WTC11 (cell line): Measurements from ENCODE around the gene SLC2A4. TPM values are rescaled to one million over a fixed set of nuclear protein-coding genes. Genes with fewer than 3 reads are reported as not detected.

ENCODE experiments used
- ATAC-seq: fragments of 200-7000 bp; cut with Tn5 transposase; 2 replicates; pipeline ENCODE4 v1.10.0; 2021; ENCODE audit warnings: mild to moderate bottlenecking, moderate library complexity
- CTCF ChIA-PET: fragments of 300-600 bp; sonication (Branson Sonifier 250); formaldehyde crosslinking; loops from one replicate; lab custom pipeline; 2021; ENCODE audit warnings: antibody characterized with exemption; lab: Charles Lee
- POLR2A ChIA-PET: fragments of 350-600 bp; sonication (Branson Sonifier 250); formaldehyde crosslinking; loops from one replicate; lab custom pipeline; 2021; ENCODE audit warnings: antibody characterized with exemption; lab: Charles Lee
- DNase-seq: peaks from one replicate; pipeline ENCODE4 v3.0.0; 2021; ENCODE audit warnings: low spot score
- H3K27ac Mint-ChIP-seq: 2 replicates; pipeline ENCODE4 v1.8.0; 2021; ENCODE audit warnings: mixed read lengths
- H3K27me3 Mint-ChIP-seq: 2 replicates; pipeline ENCODE4 v1.8.0; 2021; ENCODE audit warnings: low read depth, mild to moderate bottlenecking, moderate library complexity, mixed read lengths
- H3K36me3 Mint-ChIP-seq: 2 replicates; pipeline ENCODE4 v1.8.0; 2021; ENCODE audit warnings: mixed read lengths
- H3K4me1 Mint-ChIP-seq: 2 replicates; pipeline ENCODE4 v1.8.0; 2022; ENCODE audit warnings: mixed read lengths
- H3K4me3 Mint-ChIP-seq: 2 replicates; pipeline ENCODE4 v1.8.0; 2021; ENCODE audit warnings: mild to moderate bottlenecking, moderate library complexity, mixed read lengths
- H3K9me3 Mint-ChIP-seq: 2 replicates; pipeline ENCODE4 v1.8.0; 2021; ENCODE audit warnings: mixed read lengths
- CDX4 ChIP-seq: fragments of 250-450 bp; sonication (Bioruptor Pico); IDR thresholded peaks from 2 replicates; pipeline ENCODE4 v1.9.0; 2021; ENCODE audit warnings: moderate library complexity, mild to moderate bottlenecking, inconsistent platforms, borderline replicate concordance
- CREM ChIP-seq: sonication (generic); formaldehyde crosslinking; IDR thresholded peaks from 2 replicates; pipeline ENCODE4 v1.8.1; 2022; ENCODE audit warnings: mild to moderate bottlenecking, missing genetic modification reagents, moderate library complexity
- E2F1 ChIP-seq: sonication (generic); formaldehyde crosslinking; IDR thresholded peaks from 2 replicates; pipeline ENCODE4 v1.8.0; 2022; ENCODE audit warnings: mild to moderate bottlenecking, missing genetic modification reagents
- ELF4 ChIP-seq: sonication (generic); formaldehyde crosslinking; IDR thresholded peaks from 2 replicates; pipeline ENCODE4 v1.8.1; 2022; ENCODE audit warnings: low read depth, mild to moderate bottlenecking, moderate library complexity, missing genetic modification reagents
- GTF2I ChIP-seq: fragments of 250-450 bp; sonication (Bioruptor Pico); conservative IDR thresholded peaks from 2 replicates; pipeline ENCODE4 v1.4.0; 2021; ENCODE audit warnings: mild to moderate bottlenecking
- IRF1 ChIP-seq: sonication (generic); formaldehyde crosslinking; IDR thresholded peaks from 2 replicates; pipeline ENCODE4 v1.8.0; 2023; ENCODE audit warnings: missing genetic modification reagents
- JUN ChIP-seq: sonication (generic); formaldehyde crosslinking; IDR thresholded peaks from 2 replicates; pipeline ENCODE4 v1.8.0; 2023; ENCODE audit warnings: mild to moderate bottlenecking, missing genetic modification reagents
- MXD4 ChIP-seq: fragments of 250-450 bp; sonication (Bioruptor Pico); IDR thresholded peaks from 2 replicates; pipeline ENCODE4 v1.8.0; 2021; ENCODE audit warnings: mild to moderate bottlenecking, moderate library complexity, borderline replicate concordance
- NFATC4 ChIP-seq: fragments of 250-450 bp; sonication (Bioruptor Pico); IDR thresholded peaks from 2 replicates; pipeline ENCODE4 v1.9.0; 2021; ENCODE audit warnings: mild to moderate bottlenecking
- NR1H2 ChIP-seq: sonication (generic); formaldehyde crosslinking; IDR thresholded peaks from 2 replicates; pipeline ENCODE4 v1.9.0; 2021; ENCODE audit warnings: mild to moderate bottlenecking, moderate library complexity, missing genetic modification reagents
- PRDM15 ChIP-seq: sonication (generic); formaldehyde crosslinking; IDR thresholded peaks from 2 replicates; pipeline ENCODE4 v1.8.0; 2022; ENCODE audit warnings: missing genetic modification reagents
- SP1 ChIP-seq: sonication (generic); formaldehyde crosslinking; conservative IDR thresholded peaks from 2 replicates; pipeline ENCODE4 v1.8.1; 2022; ENCODE audit warnings: missing genetic modification reagents
- TCF7 ChIP-seq: sonication (generic); formaldehyde crosslinking; IDR thresholded peaks from 2 replicates; pipeline ENCODE4 v1.8.0; 2022; ENCODE audit warnings: mild to moderate bottlenecking, low read depth, missing genetic modification reagents, moderate library complexity
- ZNF396 ChIP-seq: fragments of 250-450 bp; sonication (Bioruptor Pico); IDR thresholded peaks from 2 replicates; pipeline ENCODE4 v1.8.0; 2021; ENCODE audit warnings: mild to moderate bottlenecking, moderate library complexity, borderline replicate concordance
- total RNA-seq: library from RNA; stranded (reverse); gene quantifications from 3 replicates; pipeline ENCODE4 v1.2.3, GENCODE V29; 2021
- TF ChIP-seq, protein P1 (sequence below): sonication (generic); formaldehyde crosslinking; IDR thresholded peaks from 2 replicates; pipeline ENCODE4 v1.8.1; 2023; ENCODE audit warnings: mild to moderate bottlenecking, missing genetic modification reagents
- TF ChIP-seq, protein P2 (sequence below): sonication (generic); formaldehyde crosslinking; IDR thresholded peaks from 2 replicates; pipeline ENCODE4 v1.8.1; 2023; ENCODE audit warnings: mild to moderate bottlenecking, missing genetic modification reagents, moderate library complexity
- TF ChIP-seq, protein P3 (sequence below): sonication (generic); formaldehyde crosslinking; IDR thresholded peaks from 2 replicates; pipeline ENCODE4 v1.8.0; 2022; ENCODE audit warnings: mild to moderate bottlenecking, missing genetic modification reagents
- TF ChIP-seq, protein P4 (sequence below): sonication (generic); formaldehyde crosslinking; IDR thresholded peaks from 2 replicates; pipeline ENCODE4 v1.8.0; 2022; ENCODE audit warnings: mild to moderate bottlenecking, missing genetic modification reagents

Gene SLC2A4
- total RNA-seq, 1 experiment from 2014 or later, result 6.4 TPM

DNA sequence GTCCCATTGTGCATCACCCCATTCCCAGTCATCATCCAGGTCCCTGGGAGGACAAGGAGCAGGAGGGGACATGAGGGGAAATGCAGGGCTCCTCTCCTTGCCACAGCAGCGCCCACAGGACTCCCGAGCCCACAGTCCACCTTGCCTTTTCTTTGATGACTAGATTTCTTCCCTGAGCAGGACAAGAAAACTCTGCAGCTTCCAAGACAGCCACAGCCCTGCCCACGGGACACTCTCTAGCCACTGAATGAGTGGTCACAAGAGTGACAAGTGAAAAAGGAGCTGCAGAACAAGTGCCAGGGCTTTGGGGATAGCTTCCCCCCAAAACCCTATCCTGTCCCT is 42.9 kb downstream of the SLC2A4 start:
- POLR2A ChIA-PET, result interaction anchor here (0.6 to 1.4 kb wide), 2 partner anchors 19 to 326 kb away, joined by 3 read pairs; no protein-coding TSS in a partner anchor

GRCh38 chr17:7325031-7325528 is 43.6 kb downstream of the SLC2A4 start:
- H3K4me3 Mint-ChIP-seq, result no peak overlapping the region
- no peak overlapping the region for H3K27ac Mint-ChIP-seq
- DNase-seq (no peak), ATAC-seq (no peak)
- H3K36me3 Mint-ChIP-seq, result peaks cover 43% of the 10 kb centered on the region
- peaks cover 12% of the 10 kb centered on the region for H3K4me1 Mint-ChIP-seq
- POLR2A ChIA-PET, result no interaction called here
- H3K9me3 Mint-ChIP-seq, result no peaks in the 10 kb centered on the region
- H3K27me3 Mint-ChIP-seq, result no peaks in the 10 kb centered on the region
- CTCF ChIA-PET, result interaction anchor here (0.8 to 2.3 kb wide), 4 partner anchors 11 to 235 kb away, joined by 3 to 12 read pairs (median 6); partner anchors contain the start of gene ACAP1
- TF ChIP-seq CDX4 (CRISPR knock-in tag) (no peak), CREM (CRISPR knock-in tag) (no peak), ZNF396 (CRISPR knock-in tag) (no peak), JUN (no peak), IRF1 (CRISPR knock-in tag) (no peak), ELF4 (CRISPR knock-in tag) (no peak), GTF2I (CRISPR knock-in tag) (no peak), NR1H2 (CRISPR knock-in tag) (no peak), MXD4 (no peak), SP1 (CRISPR knock-in tag) (no peak), PRDM15 (CRISPR knock-in tag) (no peak)
- TF ChIP-seq, protein P1, sequence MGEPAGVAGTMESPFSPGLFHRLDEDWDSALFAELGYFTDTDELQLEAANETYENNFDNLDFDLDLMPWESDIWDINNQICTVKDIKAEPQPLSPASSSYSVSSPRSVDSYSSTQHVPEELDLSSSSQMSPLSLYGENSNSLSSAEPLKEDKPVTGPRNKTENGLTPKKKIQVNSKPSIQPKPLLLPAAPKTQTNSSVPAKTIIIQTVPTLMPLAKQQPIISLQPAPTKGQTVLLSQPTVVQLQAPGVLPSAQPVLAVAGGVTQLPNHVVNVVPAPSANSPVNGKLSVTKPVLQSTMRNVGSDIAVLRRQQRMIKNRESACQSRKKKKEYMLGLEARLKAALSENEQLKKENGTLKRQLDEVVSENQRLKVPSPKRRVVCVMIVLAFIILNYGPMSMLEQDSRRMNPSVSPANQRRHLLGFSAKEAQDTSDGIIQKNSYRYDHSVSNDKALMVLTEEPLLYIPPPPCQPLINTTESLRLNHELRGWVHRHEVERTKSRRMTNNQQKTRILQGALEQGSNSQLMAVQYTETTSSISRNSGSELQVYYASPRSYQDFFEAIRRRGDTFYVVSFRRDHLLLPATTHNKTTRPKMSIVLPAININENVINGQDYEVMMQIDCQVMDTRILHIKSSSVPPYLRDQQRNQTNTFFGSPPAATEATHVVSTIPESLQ (CRISPR knock-in tag), result no peak
- TF ChIP-seq, protein P2, sequence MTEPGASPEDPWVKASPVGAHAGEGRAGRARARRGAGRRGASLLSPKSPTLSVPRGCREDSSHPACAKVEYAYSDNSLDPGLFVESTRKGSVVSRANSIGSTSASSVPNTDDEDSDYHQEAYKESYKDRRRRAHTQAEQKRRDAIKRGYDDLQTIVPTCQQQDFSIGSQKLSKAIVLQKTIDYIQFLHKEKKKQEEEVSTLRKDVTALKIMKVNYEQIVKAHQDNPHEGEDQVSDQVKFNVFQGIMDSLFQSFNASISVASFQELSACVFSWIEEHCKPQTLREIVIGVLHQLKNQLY (CRISPR knock-in tag), result no peak

More for the DNA sequence above, 42.9 kb downstream of the SLC2A4 start:
- TF ChIP-seq JUN (no peak), E2F1 (CRISPR knock-in tag) (no peak), TCF7 (CRISPR knock-in tag) (no peak), NFATC4 (CRISPR knock-in tag) (no peak), IRF1 (CRISPR knock-in tag) (peak; percentile 36; the same call in 1 of the 2 replicates)
- TF ChIP-seq, protein P3, sequence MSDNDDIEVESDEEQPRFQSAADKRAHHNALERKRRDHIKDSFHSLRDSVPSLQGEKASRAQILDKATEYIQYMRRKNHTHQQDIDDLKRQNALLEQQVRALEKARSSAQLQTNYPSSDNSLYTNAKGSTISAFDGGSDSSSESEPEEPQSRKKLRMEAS (CRISPR knock-in tag), result 0 out of 2 replicates have a peak, but pooled peaks have one; percentile 18
- TF ChIP-seq, protein P4, sequence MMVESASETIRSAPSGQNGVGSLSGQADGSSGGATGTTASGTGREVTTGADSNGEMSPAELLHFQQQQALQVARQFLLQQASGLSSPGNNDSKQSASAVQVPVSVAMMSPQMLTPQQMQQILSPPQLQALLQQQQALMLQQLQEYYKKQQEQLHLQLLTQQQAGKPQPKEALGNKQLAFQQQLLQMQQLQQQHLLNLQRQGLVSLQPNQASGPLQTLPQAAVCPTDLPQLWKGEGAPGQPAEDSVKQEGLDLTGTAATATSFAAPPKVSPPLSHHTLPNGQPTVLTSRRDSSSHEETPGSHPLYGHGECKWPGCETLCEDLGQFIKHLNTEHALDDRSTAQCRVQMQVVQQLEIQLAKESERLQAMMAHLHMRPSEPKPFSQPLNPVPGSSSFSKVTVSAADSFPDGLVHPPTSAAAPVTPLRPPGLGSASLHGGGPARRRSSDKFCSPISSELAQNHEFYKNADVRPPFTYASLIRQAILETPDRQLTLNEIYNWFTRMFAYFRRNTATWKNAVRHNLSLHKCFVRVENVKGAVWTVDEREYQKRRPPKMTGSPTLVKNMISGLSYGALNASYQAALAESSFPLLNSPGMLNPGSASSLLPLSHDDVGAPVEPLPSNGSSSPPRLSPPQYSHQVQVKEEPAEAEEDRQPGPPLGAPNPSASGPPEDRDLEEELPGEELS (CRISPR knock-in tag), result 0 out of 2 replicates have a peak, but pooled peaks have one; percentile 35
- TF ChIP-seq, all 79 proteins: peak for 3
- Mint-ChIP-seq H3K4me1 (peaks cover 12% of the 10 kb centered on the region), H3K36me3 (peaks cover 43% of the 10 kb centered on the region), H3K27me3 (no peaks in the 10 kb centered on the region), H3K27ac (no peak overlapping the region), H3K9me3 (no peaks in the 10 kb centered on the region), H3K4me3 (no peak overlapping the region)
- DNase-seq (no peak), ATAC-seq (no peak)
- CTCF ChIA-PET, result interaction anchor here (0.8 to 1.7 kb wide), 3 partner anchors 12 to 236 kb away, joined by 3 to 12 read pairs (median 5); partner anchors contain the start of gene ACAP1
